NOMO-1 treated with DMSO at 0.1 percent for 48 hours (cell line): Measurements from ENCODE around the gene TNFRSF13B.
"Not testable (repeated sequence)": the region's sequence is repeated elsewhere in the genome, so short reads cannot be mapped to it uniquely, and the experiment has no call there.

Experiments used
- DNase-seq: peaks from one replicate; lab custom pipeline; 2025; ENCODE audit not compliant: unreplicated experiment; lab: John Stamatoyannopoulos, UW

The TNFRSF13B gene

DNA sequence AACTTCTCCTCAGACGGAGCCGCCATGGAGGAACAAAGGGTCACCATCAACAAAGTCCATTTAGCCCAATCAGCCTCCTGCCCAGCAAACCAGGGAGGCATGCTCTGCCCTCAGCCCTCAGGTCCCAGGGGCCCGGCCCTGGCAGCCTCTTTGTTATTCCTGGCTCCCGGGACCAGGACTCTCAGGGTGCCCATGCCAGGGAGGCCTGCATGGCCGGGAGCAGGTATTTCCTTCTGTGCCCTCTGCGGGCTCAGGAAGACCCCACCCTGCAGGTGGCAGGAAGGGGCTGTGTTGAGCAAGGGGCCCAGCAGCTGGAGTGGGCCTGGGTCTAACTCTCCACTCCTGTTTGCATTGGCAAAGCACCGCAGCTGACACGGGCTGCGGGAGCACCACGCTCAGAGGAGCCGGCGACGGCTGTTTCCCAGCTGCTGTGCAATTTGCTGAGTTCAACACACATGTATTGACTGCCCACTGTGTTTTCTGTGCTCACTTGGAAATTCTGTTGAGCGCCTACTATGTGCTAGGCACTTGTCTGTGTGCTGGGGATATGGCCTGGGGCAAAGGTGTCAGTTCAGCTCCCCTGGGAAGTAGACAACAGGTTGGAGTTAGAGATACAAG lies 33.2 kb upstream of the TNFRSF13B start:
- not testable (repeated sequence) for DNase-seq

DNA sequence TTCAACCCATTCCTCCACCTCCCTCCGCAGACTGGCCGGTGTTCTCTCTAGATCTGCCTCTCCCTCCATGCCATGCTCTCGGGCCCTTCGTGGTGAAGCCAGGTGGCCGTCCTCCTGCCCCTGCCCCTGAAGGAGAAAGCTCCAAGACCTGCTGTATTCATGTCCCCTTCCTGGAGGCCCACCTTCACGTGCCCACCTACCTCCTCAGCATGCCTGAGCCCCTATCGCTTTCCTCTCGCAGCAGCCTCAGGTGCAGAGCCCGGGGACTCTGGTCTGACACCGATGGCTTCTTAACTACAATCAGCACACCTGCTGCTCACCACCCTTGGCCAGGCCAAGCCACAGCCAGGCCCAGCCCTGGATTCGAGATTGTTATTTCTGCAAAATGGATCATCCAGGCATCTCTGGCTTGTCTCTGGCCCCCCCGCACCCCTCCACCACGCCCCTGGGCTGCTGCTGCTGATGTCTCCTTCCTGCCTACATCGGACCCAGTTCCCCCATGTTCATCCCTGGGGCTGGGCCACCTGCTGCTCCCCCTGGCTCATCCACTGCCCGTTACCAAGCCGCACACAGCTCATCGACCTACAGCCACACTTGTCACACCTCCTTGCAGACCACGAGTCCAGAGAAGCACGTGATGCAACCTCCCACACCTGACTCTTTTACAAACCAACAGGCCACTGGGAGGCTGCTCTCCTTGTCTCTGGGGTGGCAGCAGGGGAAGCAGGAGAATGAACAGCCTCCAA lies 32.5 kb upstream of the TNFRSF13B start:
- DNase-seq = no peak

DNA sequence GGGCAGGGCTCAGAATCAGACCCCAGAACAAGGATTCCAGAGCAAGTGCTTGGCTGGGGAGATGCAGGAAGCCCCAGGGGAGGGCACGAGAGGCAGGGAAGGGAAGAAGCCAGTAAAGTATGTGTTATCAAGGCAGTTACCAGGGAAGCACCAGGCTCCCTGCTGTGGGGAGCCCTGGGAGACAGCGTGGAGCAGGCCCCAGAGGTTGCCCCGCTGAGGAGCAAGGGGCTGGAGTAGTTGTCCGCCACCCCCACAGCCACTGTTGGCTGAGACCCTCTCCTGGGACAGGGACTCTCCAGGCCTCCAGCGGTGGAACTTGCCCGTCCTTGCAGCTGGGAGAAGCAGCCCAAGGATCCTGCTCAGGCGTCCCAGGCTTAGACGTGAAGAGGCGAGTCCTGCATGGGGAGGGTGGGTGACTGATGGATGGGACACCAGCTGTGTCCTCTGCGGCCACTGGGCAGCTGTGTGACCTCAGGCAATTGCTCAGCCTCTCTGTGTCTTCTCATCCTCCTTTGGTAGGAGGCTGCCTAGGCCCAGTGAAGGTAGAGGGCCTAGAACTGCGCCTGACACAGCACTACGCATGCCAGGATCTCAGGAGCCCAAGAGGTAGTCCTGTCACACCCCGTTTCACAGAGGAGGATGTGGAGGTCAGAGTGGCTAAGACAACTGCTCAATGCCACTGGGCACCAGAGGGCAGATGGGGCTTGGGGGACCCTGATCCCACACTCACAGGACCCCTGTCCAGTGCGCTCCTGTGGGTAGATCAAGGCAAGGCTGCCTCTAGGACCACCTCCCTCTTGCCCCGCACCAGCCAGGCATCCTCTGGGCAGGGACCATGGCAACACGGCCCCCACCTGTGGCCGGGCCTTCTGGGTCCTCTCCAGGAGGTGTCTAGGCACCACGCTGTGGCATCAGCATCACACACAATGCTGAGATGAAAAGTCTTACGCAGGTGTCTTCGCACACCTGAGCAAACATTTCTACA lies 31.1 kb upstream of the TNFRSF13B start:
- not testable (repeated sequence) for DNase-seq

DNA sequence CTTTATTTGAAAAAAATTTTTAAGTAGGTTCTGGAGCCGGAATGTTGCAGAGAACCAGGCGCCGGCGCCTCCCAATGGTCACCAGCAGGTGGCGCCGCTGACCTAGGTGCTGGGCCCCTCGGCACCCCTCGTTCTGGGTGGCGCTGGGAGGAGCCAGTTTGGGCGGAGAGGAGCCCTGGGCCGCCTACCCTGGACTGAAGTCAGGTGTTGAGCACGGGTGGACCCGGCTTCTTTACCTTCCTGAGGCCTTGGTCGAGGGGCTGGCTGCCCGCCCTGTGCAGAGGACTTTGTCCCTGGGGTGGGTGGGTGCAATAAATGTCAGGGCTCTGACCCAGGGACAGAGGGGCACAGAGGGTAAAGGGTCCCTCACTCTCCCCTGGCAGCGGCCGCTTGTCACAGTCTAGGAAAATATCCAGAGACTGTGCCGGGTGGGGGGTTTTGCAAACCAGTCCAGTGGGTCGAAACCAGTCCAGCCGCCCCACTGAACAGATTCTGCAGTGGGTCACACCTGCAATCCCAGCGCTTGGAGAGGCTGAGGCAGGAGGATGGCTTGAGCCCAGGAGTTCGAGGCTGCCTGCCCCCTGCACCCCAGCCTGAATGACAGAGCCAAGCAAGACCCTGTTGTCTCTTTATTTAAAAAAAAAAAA lies 30.1 kb upstream of the TNFRSF13B start:
- peak; percentile 59 for DNase-seq

DNA sequence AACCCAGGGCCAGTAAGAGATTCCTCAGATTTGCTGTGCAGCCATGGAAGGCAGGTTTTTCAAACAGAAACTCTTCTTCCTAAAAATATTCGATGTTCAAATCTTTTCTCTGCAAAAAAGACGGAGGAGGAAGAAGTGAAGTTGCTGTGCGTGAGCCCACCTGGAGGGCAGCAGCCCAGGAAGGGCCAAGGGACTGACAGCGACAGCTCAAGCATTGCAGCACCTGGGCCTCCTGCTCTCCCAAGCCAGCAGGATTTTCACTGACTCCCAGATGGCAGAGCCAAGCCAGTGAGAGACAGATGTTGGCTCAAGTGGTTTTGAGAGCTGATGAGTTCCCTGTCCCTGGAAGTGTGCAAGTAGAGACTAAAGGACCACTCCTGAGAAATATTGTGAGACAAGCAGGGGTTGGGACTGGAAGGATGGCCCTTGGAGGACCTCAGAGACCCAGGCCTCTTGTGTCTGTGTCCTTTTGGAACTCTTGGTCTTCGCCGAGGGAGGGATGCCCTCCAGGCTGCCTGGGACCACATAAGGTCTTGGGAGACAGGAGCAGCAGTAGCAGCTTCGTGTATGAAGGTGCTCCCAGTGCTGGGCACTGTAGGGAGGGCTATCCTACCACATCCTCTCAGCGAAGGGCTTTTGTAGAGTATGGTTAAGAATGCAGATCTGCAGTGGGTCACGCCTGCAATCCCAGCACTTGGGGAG lies 29.3 kb upstream of the TNFRSF13B start:
- DNase-seq = no peak

DNA sequence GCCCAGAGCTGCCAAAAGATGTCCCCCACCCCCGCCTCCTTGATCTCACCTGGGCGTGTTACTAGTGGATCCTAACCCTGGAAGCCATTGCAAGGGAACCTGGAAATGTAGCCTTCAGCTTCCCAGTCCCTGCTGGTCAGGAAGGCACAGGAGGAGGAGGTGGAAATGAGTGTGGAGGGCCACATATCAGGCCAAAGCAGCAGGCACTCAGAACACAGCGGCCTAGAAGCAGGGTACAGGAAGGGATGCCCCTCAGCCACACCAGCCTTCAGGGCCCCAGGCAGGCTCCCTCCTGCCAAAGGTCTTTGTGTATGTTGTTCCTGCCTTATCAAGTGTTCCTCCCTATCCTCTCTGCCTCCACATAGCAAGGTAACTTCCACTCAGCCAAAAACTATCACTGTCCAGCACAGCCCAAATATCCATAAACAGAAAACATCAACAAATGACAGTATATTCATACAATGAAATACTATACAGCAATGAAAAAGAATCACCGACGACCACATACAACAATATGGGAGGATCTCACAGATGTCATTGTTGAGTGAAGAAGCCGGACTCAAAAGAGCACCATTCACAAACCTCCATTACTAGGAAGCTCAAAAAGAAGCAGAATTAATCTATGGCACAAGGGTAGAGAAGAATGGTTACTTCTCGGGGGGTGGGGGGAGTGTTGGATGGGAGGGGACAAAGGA lies 28.2 kb upstream of the TNFRSF13B start:
- no peak for DNase-seq

DNA sequence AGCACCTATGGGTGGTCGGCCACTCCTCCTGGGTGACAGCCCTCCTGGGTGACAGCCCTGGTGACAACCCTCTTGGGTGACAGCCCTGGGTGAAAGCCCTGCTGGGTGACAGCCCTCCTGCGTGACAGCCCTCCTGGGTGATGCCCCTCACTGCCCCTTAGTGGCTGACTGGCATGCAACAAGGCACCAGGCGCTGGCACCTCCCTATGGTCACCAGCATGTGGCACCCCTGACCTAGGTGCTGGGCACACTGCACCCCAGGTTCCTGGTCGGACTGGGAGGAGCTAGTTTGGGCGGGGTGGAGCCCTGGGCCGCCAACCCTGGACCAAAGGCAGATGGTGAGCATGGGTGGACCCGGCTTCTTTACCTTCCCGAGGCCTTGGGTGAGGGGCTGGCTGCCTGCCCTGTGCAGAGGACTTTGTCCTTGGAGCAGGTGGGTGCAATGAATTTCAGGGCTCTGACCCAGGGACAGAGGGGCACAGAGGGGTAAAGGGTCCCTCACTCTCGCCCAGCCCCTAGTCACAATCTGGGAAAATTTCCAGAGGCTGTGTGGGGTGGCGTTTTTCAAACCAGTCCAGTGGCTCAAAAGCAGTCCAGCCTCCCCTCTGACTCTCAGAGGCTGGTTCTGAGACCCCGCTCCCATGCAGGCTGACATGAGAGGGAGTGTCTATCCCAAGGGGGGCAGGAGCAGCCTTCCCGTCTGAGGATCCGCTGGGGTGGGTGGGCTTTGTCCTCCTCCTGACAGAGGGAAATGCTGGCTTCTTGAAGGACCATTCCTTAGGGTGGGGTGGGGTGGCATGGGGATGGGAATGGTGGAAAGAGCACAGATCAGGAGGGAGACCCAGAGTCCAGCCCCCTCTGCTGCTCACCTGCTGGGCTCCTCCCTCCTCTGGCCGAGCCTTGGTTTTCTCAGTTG lies 25.9 kb upstream of the TNFRSF13B start:
- no peak for DNase-seq

DNA sequence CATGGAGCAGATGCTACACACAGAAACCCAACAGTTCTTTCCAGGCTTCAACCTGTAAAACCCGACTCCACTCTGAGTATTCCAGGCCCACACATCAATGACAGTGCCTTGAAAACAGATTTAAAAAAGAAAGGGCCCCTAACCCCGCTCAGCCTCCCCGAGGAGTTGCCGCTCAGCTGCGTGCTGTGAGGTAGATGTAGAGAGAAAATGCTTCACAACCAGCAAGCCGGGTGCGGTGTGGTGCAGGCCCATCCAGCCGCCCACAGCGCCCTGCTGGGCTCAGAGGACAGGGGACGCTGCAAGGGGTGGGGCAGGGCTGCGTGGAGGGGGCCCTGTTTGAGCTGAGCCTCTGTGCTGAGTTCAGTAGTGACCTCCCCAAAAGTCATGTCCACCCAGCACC lies 24.8 kb upstream of the TNFRSF13B start:
- not testable (repeated sequence) for DNase-seq

DNA sequence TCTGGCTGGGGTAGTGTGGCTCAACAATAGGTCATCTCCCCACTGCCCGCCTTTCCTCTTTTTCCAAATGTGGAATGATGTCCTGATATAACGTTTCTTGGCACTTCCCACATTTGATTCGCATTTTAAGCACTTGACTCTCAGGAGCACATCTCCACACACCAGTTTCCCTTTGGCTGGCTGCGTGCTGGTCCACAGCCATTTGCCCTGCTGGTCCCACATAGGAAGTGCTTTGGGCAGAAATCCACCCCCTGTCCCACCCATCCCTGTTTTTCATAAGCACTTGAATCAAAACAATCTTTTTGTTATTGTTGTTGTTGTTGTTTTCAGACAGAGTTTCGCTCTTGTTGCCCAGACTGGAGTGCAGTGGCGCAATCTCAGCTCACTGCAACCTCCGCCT lies 24.0 kb upstream of the TNFRSF13B start:
- no peak for DNase-seq

DNA sequence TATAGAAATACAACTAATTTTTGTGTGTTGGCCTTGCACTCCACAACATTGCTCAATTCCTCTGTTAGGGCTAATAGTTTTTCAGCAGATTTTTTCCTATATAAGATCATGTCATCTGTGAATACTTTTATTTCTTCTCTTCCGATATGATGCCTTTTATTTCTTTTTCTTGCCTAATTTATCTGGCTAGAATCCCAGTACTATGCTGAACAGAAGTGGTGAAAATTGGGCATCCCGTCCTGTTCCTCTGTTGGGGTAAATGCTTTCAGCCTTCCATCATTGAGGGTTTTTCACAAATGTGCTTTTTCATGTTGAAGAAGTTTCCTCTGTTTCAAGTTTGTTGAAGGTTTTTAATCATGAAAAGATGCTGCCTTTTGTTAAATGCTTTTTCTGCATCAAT lies 22.7 kb upstream of the TNFRSF13B start:
- no peak for DNase-seq

DNA sequence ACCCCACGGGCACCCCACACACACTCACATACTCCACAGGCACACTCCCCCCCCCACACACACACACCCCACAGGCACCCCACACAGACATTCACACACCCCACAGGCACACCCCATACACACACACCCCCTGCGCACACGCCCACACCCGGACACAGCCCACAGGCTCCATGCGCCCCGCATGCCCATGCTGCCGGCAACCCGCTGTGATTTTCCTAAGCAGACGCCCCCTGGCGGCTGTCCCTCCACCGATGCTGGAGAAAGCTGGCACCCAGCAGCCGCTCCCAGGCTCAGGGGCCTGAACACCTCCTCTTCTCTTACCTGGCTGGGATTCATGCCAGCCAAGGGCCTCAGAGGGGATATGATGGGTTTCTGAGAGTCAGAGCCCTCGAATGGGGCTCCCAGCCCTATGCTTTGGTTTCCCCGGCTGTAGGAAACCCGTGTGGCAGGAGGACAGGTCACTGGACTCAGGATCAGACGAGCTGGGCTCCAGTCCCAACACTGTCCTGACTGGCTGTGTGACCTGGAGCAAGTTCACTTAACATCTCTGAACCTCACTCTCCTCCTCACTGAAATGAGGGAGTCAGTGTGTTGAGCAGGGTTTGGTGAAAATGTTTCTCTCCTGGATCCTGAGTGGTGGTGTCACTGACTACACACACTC lies 19.6 kb upstream of the TNFRSF13B start:
- peak; percentile 43 for DNase-seq

DNA sequence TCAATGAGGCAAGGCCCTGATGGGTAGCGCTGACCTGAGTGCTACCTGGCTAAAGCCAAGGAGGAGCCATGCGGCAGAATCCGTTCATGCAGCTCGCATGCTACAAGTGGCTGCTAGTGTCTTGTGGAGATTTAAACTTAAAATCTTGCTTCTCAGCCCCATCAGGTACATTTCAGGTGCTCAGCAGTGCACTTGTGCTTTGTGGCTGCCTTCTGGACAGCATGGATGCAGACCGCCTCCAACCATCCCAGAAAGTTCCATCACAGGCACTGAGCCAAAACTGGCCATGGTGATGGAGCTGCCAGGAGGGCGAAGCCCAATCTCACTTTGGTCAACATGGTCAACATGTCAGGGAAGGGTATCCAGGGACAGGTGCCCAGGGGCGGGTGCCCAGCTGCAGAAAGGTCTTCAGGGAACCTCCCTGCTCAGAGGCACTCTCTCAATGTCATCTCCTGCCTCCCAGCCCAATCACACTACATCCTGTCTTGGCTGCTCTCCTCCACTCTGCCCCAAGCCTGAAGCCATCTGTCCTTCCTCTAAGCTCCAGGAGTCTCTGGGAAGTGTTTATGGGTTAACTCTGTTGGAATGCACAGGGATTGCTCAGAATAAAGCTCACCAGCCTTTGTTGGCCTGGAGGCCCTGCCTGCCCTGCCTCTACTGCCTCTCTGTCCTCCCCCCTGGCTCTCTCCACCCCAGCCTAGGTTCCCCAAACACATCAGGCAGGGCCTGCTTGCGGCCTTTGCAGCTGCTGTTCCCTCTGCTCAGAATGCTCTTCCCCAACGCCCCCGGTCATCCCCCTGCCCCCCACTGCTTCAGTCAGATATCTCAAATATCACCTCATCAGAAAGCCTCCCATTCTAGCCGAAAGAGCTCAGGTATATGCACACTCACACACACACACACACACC lies 18.3 kb upstream of the TNFRSF13B start:
- no peak for DNase-seq

DNA sequence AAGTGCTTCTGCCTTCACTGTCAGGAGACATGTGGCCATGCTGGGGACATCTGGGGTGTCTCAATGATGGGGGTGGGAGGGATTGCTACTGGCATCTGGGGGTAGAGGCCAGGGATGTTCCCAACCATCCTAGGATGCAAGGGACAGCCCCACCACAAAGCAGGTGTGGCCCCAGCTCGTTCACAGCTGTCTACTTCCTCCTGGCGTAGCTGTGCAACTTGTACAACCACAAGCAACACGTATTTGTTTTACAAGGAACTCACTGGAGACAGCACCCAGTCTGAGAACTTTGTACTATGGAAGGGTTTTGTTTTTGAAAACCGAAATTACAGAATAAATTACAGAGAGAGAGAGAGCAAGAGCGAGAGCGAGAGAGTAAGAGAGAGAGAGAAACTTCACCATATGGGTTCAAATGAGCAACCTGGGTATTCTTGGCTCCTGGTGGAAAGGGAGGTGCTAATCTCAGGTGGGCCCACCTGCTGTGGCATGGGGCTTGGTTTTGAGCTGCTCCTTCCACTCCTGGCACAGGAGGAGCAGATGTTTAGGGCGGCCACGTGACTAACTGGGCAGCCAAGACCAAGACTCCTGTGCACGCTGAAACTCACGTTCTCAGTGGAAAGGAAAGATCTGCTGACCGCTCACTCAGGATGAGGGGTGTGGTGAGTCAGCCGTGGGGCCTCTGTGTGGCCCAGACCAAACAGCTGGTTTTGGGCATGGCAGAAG lies 17.5 kb upstream of the TNFRSF13B start:
- DNase-seq = peak; percentile 21

DNA sequence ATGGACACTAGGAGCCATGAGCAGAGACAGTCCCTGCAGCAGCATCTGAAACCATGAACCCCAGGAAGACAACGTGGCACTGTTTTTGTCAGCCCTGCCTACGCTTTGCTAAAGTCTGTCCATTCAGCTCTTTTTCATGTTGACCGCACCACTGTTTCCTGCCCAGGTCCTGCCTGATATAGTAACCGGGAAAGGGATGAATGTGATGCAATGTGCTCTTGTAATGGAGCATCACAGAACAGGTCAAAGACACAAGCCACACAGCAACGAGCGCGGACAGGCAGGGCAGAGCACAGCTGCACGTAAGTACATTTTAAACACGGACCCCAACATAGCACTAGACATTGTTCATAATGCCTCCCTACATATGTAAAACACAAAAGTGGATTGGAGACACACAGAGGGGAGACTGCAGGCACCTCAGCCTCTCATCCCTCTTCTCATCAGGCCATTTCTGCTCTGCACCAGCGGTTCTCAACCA lies 16.9 kb upstream of the TNFRSF13B start:
- DNase-seq = no peak

DNA sequence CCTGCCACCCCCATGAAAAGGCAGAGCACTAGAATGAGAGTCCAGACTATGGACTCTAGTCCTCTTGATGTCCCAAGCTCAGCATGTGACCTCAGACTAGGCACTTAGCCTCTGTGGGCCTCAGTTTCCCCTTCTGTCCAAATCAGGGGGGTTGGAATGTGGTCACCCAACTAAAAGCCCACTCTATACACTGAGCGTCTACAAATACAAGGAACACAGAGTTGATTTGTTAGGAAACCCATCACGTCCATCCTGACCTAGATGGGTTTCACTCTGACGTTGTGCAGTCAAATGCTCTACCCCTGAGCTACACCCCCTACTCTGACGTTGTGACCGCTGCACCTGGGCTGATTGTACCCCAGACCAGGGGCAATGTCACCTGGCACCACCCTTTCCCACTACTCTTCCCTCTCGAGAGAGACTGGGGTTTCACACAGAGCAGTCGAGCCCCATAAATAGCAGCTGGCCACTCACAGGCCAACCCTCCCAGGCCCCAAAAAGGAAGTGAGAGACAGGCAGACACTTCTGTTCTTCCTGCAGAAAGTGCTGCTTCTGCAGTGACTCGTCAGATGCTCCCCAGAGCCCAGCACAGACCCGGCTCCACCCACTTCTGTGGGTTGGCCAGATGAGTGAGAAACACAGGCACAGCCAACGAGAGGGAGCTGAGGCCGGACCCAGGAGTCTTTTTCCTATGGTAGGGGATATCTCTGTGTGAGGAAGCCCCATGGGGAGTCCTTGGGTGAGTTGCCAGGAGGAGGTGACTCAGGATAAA lies 16.1 kb upstream of the TNFRSF13B start:
- DNase-seq = peak; percentile 91
